Activated T-helper 2 cell treated with anti-CD3 and anti-CD28 coated beads, Interferon-gamma antibody, Interleukin-2, Interleukin-4, amounts not matched to agents 10 μg/mL and 5 μg/mL and 100 μg/mL, durations not matched to agents 14 hours and 24 hours and 36 hours (primary cell): ENCODE measurements around the gene TMEM204. TPM values are rescaled to one million over a fixed set of nuclear protein-coding genes. Genes with fewer than 3 reads are reported as not detected.

ENCODE experiments used
- DNase-seq: peaks from one replicate; pipeline ENCODE4 v3.0.0; 2021; ENCODE audit warnings: low spot score
- H3K27ac Mint-ChIP-seq: one replicate; pipeline ENCODE4 v1.8.0; 2021; ENCODE audit warnings: mixed read lengths
- H3K27me3 Mint-ChIP-seq: one replicate; pipeline ENCODE4 v1.8.0; 2021; ENCODE audit warnings: low read depth, mixed read lengths
- H3K36me3 Mint-ChIP-seq: one replicate; pipeline ENCODE4 v1.8.0; 2021; ENCODE audit warnings: low read depth, mixed read lengths
- H3K4me1 Mint-ChIP-seq: one replicate; pipeline ENCODE4 v1.8.0; 2021; ENCODE audit warnings: low read depth, mixed read lengths
- H3K4me3 Mint-ChIP-seq: one replicate; pipeline ENCODE4 v1.8.0; 2021; ENCODE audit warnings: low read depth, mild to moderate bottlenecking, moderate library complexity, mixed read lengths
- H3K9me3 Mint-ChIP-seq: one replicate; pipeline ENCODE4 v1.8.0; 2021; ENCODE audit warnings: mixed read lengths
- intact Hi-C: fragments of 100-400 bp; cut with micrococcal nuclease; formaldehyde crosslinking; loops from one replicate; pipeline ENCODE4 v1.15.1; 2023
- total RNA-seq: library from RNA; stranded (reverse); gene quantifications from 2 replicates; pipeline ENCODE4 v1.2.3, GENCODE V29; 2022

The TMEM204 gene
- total RNA-seq, 1 donor from 2014 or later: 17.2 TPM

DNA sequence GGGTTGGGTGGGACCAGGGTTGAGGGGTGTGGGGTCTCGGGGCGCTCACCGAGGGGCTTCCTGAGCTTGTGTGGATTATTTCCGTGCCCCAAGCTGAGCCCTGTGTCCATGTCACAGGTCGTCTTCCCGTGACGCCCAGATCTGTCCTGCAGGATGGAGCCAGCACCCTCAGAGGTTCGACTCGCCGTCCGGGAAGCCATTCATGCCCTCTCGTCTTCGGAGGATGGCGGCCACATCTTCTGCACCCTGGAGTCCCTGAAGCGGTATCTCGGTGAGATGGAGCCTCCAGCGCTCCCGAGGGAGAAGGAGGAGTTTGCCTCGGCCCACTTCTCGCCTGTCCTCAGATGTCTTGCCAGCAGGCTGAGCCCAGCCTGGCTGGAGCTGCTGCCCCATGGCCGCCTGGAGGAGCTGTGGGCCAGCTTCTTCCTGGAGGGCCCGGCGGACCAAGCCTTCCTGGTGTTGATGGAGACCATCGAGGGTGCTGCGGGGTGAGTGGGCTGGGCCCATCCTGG is 39.3 kb upstream of the TMEM204 start:
- intact Hi-C loops: loop anchor here (5.0 kb wide), 1 partner anchor 48 kb away; no protein-coding TSS in a partner anchor
- Mint-ChIP-seq H3K9me3 (no peaks in the 10 kb centered on the region), H3K27me3 (no peaks in the 10 kb centered on the region), H3K4me3 (peak overlapping the region; percentile 87), H3K4me1 (peaks cover 10% of the 10 kb centered on the region), H3K27ac (no peak overlapping the region), H3K36me3 (peaks cover 13% of the 10 kb centered on the region)
- no peak for DNase-seq

- DNase-seq: no peak
- no peaks in the 10 kb centered on the region for H3K27me3 Mint-ChIP-seq
- peaks cover 13% of the 10 kb centered on the region for H3K36me3 Mint-ChIP-seq
- H3K4me3 Mint-ChIP-seq: peak overlapping the region; percentile 87
- H3K9me3 Mint-ChIP-seq: no peaks in the 10 kb centered on the region
- intact Hi-C loops: loop anchor here (5.0 kb wide), 1 partner anchor 48 kb away; no protein-coding TSS in a partner anchor
- H3K27ac Mint-ChIP-seq: no peak overlapping the region
- H3K4me1 Mint-ChIP-seq: peaks cover 10% of the 10 kb centered on the region
These were observed 38.8 kb upstream of the TMEM204 start for GRCh38 chr16:1494711-1495110.

DNA sequence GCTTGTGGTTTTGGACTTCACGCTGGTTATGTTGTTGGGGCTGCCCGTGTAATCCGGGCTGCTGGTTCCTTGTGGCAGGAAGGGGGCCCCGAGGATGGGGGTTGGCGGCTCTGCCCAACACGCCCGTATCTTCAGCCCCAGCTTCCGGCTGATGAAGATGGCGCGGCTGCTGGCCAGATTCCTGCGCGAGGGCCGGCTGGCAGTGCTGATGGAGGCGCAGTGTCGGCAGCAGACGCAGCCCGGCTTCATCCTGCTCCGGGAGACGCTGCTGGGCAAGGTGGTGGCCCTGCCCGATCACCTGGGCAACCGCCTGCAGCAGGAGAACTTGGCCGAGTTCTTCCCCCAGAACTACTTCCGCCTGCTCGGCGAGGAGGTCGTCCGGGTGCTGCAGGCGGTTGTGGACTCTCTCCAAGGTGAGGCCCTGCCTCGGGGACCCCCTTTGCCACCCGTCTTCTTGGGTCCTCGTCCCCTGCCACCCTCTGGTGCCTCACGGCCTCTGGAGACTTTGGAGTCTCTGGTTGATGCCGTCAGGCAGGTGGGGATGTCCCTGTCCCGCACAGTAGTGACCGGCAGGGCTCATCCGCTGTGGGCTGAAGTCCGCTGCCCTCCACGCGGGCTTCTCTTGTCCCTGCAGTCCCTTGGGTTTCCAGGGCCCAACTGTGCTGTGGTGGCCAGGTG is 38.1 kb upstream of the TMEM204 start:
- no peak overlapping the region for H3K27ac Mint-ChIP-seq
- DNase-seq: no peak
- intact Hi-C loops: no loop called here
- H3K27me3 Mint-ChIP-seq: no peaks in the 10 kb centered on the region
- peaks cover 10% of the 10 kb centered on the region for H3K4me1 Mint-ChIP-seq
- H3K36me3 Mint-ChIP-seq: peaks cover 13% of the 10 kb centered on the region
- H3K9me3 Mint-ChIP-seq: no peaks in the 10 kb centered on the region
- H3K4me3 Mint-ChIP-seq: peak overlapping the region; percentile 39

DNA sequence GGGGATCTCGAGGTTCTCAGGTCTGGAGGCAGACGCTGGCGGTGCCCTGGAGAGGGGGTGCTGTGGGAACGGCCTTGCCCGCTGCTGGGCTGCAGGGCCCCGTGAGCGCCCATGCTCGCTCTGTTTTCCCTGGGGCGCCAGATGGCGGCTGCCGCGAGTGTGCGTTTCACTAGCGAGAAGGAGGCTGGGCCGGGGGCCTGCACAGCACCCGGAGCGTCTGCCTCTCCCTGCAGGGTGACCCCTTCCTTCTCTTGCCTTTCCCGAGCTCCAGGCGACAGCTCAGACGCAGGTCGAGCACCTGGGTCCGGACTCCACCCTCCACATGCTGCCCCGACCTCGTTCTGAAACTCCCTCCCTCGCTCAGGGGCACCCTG is 37.6 kb upstream of the TMEM204 start:
- intact Hi-C loops: no loop called here
- Mint-ChIP-seq H3K27ac (no peak overlapping the region), H3K4me3 (peak overlapping the region; percentile 1)

DNA sequence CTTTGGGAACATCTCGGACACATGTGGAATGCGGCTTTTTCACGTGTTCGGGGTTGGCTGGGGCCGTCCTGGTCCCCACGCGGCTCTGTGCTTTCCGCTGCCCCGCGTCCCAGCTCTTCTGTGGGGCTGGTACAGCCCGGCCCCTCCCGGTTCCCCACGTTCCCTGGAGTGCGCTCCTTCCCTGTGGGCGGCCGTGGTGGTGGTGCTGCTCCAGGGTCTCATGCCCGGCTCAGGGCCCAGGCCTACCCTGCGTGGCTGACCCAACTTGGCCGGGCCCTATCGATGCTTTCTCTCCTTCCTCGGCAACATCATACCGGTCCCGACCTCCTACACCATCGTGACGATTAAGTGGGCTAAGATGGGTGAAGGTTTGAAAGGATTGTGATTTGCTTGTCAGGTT is 37.0 kb upstream of the TMEM204 start:
- DNase-seq: no peak
- Mint-ChIP-seq H3K4me3 (peak overlapping the region; percentile 5), H3K36me3 (peaks cover 14% of the 10 kb centered on the region), H3K4me1 (peaks cover 10% of the 10 kb centered on the region), H3K9me3 (no peaks in the 10 kb centered on the region), H3K27me3 (no peaks in the 10 kb centered on the region), H3K27ac (no peak overlapping the region)
- intact Hi-C loops: no loop called here

More for the DNA sequence above, 37.6 kb upstream of the TMEM204 start:
- no peak for DNase-seq
- H3K36me3 Mint-ChIP-seq: peaks cover 13% of the 10 kb centered on the region
- H3K27me3 Mint-ChIP-seq: no peaks in the 10 kb centered on the region
- no peaks in the 10 kb centered on the region for H3K9me3 Mint-ChIP-seq
- H3K4me1 Mint-ChIP-seq: peaks cover 10% of the 10 kb centered on the region

DNA sequence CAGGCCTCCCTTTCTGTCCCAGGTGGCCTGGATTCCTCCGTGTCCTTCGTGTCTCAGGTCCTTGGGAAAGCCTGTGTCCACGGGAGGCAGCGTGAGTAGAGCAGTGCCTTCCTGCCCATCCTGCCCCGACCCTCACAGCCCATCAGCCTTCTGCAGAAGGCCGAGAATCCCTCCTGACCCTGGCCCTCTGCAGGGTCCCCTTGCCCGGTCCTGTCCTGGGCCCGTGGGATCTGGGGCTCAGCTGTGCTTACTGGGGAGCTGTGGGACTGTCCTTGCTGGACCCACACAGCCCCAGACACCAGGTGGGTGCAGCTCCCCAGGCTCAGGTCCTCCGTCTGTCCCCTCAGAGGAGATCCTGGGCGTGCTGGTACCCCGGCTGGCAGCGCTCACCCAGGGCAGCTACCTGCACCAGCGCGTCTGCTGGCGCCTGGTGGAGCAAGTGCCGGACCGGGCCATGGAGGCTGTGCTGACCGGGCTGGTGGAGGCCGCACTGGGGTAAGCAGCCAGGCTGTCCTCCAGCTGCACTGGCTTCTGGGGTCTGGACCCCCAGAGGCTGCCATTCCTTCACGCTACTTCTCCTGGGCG is 36.4 kb upstream of the TMEM204 start:
- H3K27me3 Mint-ChIP-seq: no peaks in the 10 kb centered on the region
- no peak for DNase-seq
- intact Hi-C loops: no loop called here
- peaks cover 10% of the 10 kb centered on the region for H3K4me1 Mint-ChIP-seq
- no peak overlapping the region for H3K4me3 Mint-ChIP-seq
- H3K27ac Mint-ChIP-seq: no peak overlapping the region
- no peaks in the 10 kb centered on the region for H3K9me3 Mint-ChIP-seq
- H3K36me3 Mint-ChIP-seq: peaks cover 19% of the 10 kb centered on the region

- Mint-ChIP-seq H3K27ac (no peak overlapping the region), H3K4me1 (peaks cover 2% of the 10 kb centered on the region), H3K27me3 (no peaks in the 10 kb centered on the region), H3K36me3 (peaks cover 28% of the 10 kb centered on the region), H3K4me3 (no peak overlapping the region), H3K9me3 (no peaks in the 10 kb centered on the region)
- no peak for DNase-seq
- intact Hi-C loops: no loop called here
These were observed 34.4 kb upstream of the TMEM204 start for GRCh38 chr16:1498899-1499676.

DNA sequence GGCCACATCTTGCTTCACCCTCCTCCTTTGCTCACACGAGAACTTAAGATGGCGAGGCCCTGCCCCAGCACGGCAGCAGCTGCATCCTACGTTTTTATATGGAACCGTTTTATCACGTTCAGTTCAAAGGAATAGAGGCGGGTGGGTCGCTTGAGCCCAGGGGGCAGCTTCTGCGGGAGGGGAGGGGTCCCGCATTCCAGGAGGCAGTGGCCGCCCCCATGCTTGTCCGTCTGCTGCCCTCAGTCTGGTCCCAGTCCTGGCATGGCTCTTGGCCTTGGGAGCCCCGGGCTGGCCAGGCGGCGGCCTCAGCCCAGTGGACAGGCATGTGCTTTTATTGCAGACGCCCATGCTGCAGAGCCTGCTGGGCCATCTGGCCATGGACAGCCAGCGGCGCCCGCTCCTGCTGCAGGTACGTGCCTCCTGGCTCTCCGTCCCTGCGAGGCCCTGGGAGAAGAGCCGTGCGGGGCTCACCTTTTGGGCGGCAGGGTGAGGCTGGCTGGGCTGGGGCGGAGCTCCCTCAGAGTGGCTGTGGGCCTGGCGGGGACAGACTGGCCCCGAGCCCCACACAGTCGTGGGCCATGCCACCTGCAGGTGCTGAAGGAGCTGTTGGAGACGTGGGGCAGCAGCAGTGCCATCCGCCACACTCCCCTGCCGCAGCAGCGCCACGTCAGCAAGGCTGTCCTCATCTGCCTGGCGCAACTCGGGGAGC is 33.6 kb upstream of the TMEM204 start:
- H3K36me3 Mint-ChIP-seq: peaks cover 28% of the 10 kb centered on the region
- no peaks in the 10 kb centered on the region for H3K4me1 Mint-ChIP-seq
- no peak for DNase-seq
- no peak overlapping the region for H3K27ac Mint-ChIP-seq
- no peaks in the 10 kb centered on the region for H3K27me3 Mint-ChIP-seq
- H3K4me3 Mint-ChIP-seq: no peak overlapping the region
- H3K9me3 Mint-ChIP-seq: no peaks in the 10 kb centered on the region
- intact Hi-C loops: no loop called here

DNA sequence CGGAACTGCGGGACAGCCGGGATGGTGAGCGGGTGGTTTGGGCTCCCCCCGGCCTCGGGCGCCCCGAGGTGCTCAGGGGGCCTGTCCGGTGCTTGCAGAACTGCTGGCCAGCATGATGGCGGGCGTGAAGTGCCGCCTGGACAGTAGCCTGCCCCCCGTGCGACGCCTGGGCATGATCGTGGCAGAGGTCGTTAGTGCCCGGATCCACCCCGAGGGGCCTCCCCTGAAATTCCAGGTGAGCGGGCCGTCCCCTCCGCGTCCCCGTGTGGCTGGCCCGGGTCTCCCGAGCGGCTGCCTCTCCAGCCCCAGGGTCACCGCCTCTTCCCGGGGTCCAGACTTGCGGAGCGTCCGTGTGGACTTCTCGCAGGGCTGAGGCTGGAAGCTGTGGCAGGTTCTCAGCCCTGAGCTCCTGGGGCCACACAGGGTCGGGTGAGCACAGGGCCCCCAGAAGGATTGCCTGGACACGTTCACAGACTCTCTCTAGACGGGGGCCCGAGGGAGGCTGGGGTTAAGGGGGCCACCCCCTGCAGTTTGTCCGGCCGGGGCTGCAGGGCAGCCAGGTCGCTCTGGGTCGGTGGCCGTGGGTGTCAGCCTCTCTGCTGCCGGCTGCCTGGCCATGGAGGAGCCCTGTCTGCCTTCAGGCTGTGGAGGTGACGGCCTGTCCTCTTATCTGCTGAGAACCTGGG is 32.9 kb upstream of the TMEM204 start:
- no peak overlapping the region for H3K27ac Mint-ChIP-seq
- intact Hi-C loops: no loop called here
- no peak for DNase-seq
- H3K9me3 Mint-ChIP-seq: no peaks in the 10 kb centered on the region
- no peaks in the 10 kb centered on the region for H3K27me3 Mint-ChIP-seq
- H3K4me1 Mint-ChIP-seq: no peaks in the 10 kb centered on the region
- no peak overlapping the region for H3K4me3 Mint-ChIP-seq
- peaks cover 28% of the 10 kb centered on the region for H3K36me3 Mint-ChIP-seq

- Mint-ChIP-seq H3K9me3 (no peaks in the 10 kb centered on the region), H3K4me3 (no peak overlapping the region), H3K27ac (no peak overlapping the region), H3K4me1 (no peaks in the 10 kb centered on the region), H3K27me3 (no peaks in the 10 kb centered on the region), H3K36me3 (peaks cover 25% of the 10 kb centered on the region)
- intact Hi-C loops: no loop called here
- DNase-seq: no peak
These were observed 31.8 kb upstream of the TMEM204 start for GRCh38 chr16:1501630-1502029.

DNA sequence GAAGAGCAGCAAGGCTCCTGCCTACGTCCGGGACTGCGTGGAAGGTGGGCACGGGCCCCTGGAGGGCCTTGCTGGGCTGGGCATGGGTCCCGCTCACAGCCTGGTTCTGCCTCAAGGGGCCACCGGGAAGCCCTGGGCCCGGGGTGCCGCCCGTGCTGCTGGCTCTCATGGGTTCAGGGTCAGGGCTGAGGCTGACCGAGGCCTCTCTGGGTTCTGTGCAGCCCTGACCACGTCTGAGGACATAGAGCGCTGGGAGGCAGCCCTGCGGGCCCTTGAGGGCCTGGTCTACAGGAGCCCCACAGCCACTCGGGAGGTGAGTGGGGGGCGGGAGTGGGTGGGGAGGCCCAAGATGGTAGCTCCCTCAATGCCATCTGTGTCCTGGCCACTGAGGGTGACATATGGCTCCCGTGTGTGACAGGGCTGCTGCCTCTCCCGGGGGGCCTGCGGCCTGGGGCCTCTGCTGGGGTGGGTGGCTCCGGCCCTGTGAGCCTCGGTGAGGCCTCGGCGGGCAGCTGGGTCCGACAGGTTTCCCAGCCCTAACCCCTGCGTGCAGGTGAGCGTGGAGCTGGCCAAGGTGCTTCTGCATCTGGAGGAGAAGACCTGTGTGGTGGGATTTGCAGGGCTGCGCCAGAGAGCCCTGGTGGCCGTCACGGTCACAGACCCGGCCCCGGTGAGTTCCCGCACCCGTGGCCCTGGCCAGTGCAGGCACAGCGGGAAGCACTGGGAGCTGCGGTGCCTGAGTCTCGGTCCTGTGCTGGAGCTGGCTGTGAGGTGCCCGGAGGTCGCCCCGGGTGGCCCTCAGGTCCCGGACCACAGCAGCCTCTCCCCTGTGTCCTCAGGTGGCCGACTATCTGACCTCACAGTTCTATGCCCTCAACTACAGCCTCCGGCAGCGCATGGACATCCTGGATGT is 31.1 kb upstream of the TMEM204 start:
- Mint-ChIP-seq H3K4me1 (no peaks in the 10 kb centered on the region), H3K27ac (no peak overlapping the region), H3K36me3 (peaks cover 23% of the 10 kb centered on the region), H3K9me3 (no peaks in the 10 kb centered on the region), H3K27me3 (no peaks in the 10 kb centered on the region), H3K4me3 (no peak overlapping the region)
- intact Hi-C loops: no loop called here
- DNase-seq: no peak
